Suprapubic skin (tissue), 3 donors: ENCODE measurements around the gene COMMD3.

Source experiments
- CTCF ChIP-seq, 2 donors: fragments of 200-600 bp in 1 of 2; fragments of 450-650 bp in 1 of 2; sonication (generic) in 1 of 2; IDR thresholded peaks; one replicate each; pipeline ENCODE4 v1.5.1; 2016 to 2019; ENCODE audit warnings: antibody characterized with exemption in 2 of 2, mild to moderate bottlenecking in 1 of 2, moderate library complexity in 1 of 2
- EP300 ChIP-seq: sonication (generic); formaldehyde crosslinking; IDR thresholded peaks from one replicate; pipeline ENCODE4 v1.6.1; 2017; ENCODE audit warnings: antibody characterized with exemption

- TF ChIP-seq EP300, result no peak
- TF ChIP-seq CTCF (IDR thresholded peaks at IDR 0.05), result no peak
These were observed 8.7 kb downstream of the COMMD3 start for GRCh38 chr10:22324893-22325271.
